ENCODE data around the gene ESYT2. TPM values are rescaled to one million over a fixed set of nuclear protein-coding genes. Genes with fewer than 3 reads are reported as not detected.

Gene ESYT2
- total and polyA plus RNA-seq, 4 donors = 16.4 to 83.0 (median 58.0) TPM

DNA sequence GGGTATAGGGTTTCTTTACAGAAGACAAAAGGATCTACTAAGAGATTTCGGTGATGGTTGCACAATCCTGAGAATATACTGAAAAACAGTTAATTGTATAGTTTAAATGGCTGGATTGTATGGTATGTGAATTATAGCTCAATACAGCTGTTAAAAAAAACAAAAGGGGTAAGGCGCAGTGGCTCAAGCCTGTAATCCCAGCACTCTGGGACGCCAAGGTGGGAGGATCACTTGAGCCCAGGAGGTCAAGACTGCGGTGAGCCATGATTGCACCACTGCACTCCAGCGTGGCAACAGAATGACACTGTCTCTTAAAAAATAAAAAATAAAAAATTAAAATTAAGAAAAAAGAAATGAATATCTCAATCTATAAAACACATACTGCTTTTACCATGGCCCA, 18.5 kb downstream of the ESYT2 start:
- no peak overlapping the region for H3K4me3 ChIP-seq
- TF ChIP-seq, protein P1, sequence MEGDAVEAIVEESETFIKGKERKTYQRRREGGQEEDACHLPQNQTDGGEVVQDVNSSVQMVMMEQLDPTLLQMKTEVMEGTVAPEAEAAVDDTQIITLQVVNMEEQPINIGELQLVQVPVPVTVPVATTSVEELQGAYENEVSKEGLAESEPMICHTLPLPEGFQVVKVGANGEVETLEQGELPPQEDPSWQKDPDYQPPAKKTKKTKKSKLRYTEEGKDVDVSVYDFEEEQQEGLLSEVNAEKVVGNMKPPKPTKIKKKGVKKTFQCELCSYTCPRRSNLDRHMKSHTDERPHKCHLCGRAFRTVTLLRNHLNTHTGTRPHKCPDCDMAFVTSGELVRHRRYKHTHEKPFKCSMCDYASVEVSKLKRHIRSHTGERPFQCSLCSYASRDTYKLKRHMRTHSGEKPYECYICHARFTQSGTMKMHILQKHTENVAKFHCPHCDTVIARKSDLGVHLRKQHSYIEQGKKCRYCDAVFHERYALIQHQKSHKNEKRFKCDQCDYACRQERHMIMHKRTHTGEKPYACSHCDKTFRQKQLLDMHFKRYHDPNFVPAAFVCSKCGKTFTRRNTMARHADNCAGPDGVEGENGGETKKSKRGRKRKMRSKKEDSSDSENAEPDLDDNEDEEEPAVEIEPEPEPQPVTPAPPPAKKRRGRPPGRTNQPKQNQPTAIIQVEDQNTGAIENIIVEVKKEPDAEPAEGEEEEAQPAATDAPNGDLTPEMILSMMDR (IDR thresholded peaks at IDR 0.05; ENCODE audit: control extremely low read depth, extremely low read depth) = no peak
- peaks cover 0 to 3% (median 1%) of the 10 kb centered on the region in 4 donors for H3K36me3 ChIP-seq (ENCODE audit: control insufficient read depth in 4 of 4, insufficient read depth in 4 of 4, low read length in 4 of 4)
- 72 to 75% methylated on average over 5 of the region's 5 CpGs for WGBS, 2 donors
- no peaks in the 10 kb centered on the region for H3K27me3 ChIP-seq (ENCODE audit: control insufficient read depth in 3 of 3, insufficient read depth in 3 of 3, low read length in 2 of 3)
- DNase-seq = no peak
- no peak for ATAC-seq (ENCODE audit: insufficient read depth, low FRiP score)
- H3K9ac ChIP-seq (ENCODE audit: insufficient read depth in 1 of 2, low read length in 2 of 2) = no peak overlapping the region
- H3K9me3 ChIP-seq (ENCODE audit: control insufficient read depth in 4 of 4, insufficient read depth in 3 of 4, low read length in 3 of 4) = no peaks in the 10 kb centered on the region
- H3K4me1 ChIP-seq (ENCODE audit: control insufficient read depth in 5 of 5, insufficient read depth in 5 of 5, low read length in 5 of 5) = peaks cover 0 to 27% (median 11%) of the 10 kb centered on the region in 5 donors
- no peak overlapping the region for H3K27ac ChIP-seq (ENCODE audit: low read depth in 1 of 2, low read length in 1 of 2)

GRCh38 chr7:158809596-158809995, 19.7 kb downstream of the ESYT2 start:
- Histone ChIP-seq H3K27me3 (ENCODE audit: control insufficient read depth in 3 of 3, insufficient read depth in 3 of 3, low read length in 2 of 3) (no peaks in the 10 kb centered on the region), H3K27ac (ENCODE audit: low read depth in 1 of 2, low read length in 1 of 2) (no peak overlapping the region), H3K36me3 (ENCODE audit: control insufficient read depth in 4 of 4, insufficient read depth in 4 of 4, low read length in 4 of 4) (peaks cover 0 to 5% (median 1%) of the 10 kb centered on the region in 4 donors), H3K9me3 (ENCODE audit: control insufficient read depth in 4 of 4, insufficient read depth in 3 of 4, low read length in 3 of 4) (no peaks in the 10 kb centered on the region), H3K4me3 (no peak overlapping the region), H3K4me1 (ENCODE audit: control insufficient read depth in 5 of 5, insufficient read depth in 5 of 5, low read length in 5 of 5) (peaks cover 0 to 16% (median 1%) of the 10 kb centered on the region in 5 donors), H3K9ac (ENCODE audit: insufficient read depth in 1 of 2, low read length in 2 of 2) (no peak overlapping the region)
- TF ChIP-seq, protein P1 (IDR thresholded peaks at IDR 0.05; ENCODE audit: control extremely low read depth, extremely low read depth) = no peak
- 81 to 89% methylated on average over 1 of the region's 1 CpG for WGBS, 2 donors
- ATAC-seq (ENCODE audit: insufficient read depth, low FRiP score) = no peak
- DNase-seq = no peak

DNA sequence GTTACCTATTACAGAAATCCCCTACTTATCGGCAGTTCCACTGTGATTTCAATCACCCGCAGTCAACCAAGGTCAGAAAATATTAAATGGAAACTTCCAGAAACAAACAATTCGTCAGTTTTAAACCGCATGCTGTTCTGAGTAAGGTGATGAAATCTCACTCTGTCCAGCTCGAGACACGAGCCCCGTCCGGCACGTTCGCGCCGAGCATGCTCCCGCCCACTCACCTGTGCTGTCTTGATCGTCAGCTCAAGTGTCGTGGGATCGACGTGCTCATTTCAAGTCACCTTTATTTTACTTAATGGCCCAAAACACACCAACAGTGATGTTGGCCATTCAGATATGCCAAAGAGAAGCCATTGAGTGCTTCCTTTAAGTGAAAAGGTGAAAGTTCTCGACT, 21.2 kb downstream of the ESYT2 start:
- H3K4me1 ChIP-seq (ENCODE audit: control insufficient read depth in 5 of 5, insufficient read depth in 5 of 5, low read length in 5 of 5) = peaks cover 0 to 14% (median 1%) of the 10 kb centered on the region in 5 donors
- DNase-seq = no peak
- no peak overlapping the region for H3K27ac ChIP-seq (ENCODE audit: low read depth in 1 of 2, low read length in 1 of 2)
- no peak overlapping the region for H3K4me3 ChIP-seq
- no peak overlapping the region for H3K9ac ChIP-seq (ENCODE audit: insufficient read depth in 1 of 2, low read length in 2 of 2)
- H3K9me3 ChIP-seq (ENCODE audit: control insufficient read depth in 4 of 4, insufficient read depth in 3 of 4, low read length in 3 of 4) = no peaks in the 10 kb centered on the region
- 97 to 98% methylated on average over 18 of the region's 18 CpGs for WGBS, 2 donors
- TF ChIP-seq, protein P1 (IDR thresholded peaks at IDR 0.05; ENCODE audit: control extremely low read depth, extremely low read depth) = no peak
- H3K27me3 ChIP-seq (ENCODE audit: control insufficient read depth in 3 of 3, insufficient read depth in 3 of 3, low read length in 2 of 3) = no peaks in the 10 kb centered on the region
- no peak for ATAC-seq (ENCODE audit: insufficient read depth, low FRiP score)
- H3K36me3 ChIP-seq (ENCODE audit: control insufficient read depth in 4 of 4, insufficient read depth in 4 of 4, low read length in 4 of 4) = peaks cover 0 to 8% (median 1%) of the 10 kb centered on the region in 4 donors

DNA sequence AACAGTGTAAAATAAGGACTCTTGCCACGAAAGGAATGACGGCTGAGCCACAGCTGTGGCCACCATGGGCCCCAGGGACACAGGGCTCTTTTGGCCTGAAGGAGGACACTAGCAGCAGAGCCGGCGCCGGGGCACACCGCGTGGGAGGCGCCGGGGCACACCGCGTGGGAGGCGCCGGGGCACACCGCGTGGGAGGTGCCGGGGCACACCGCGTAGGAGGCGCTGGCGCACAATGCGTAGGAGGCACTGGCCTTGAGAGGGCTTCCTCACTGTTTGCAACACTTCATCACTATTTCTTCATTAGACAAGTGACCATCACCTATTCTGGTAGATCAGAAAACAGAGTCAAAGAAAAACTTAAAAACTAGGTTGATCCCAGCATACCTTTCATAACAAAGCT, 23.4 kb downstream of the ESYT2 start:
- H3K9me3 ChIP-seq (ENCODE audit: control insufficient read depth in 4 of 4, insufficient read depth in 3 of 4, low read length in 3 of 4) = no peaks in the 10 kb centered on the region
- H3K4me3 ChIP-seq = no peak overlapping the region
- H3K9ac ChIP-seq (ENCODE audit: insufficient read depth in 1 of 2, low read length in 2 of 2) = no peak overlapping the region
- H3K27ac ChIP-seq (ENCODE audit: low read depth in 1 of 2, low read length in 1 of 2) = no peak overlapping the region
- TF ChIP-seq, protein P1 (IDR thresholded peaks at IDR 0.05; ENCODE audit: control extremely low read depth, extremely low read depth) = no peak
- DNase-seq (no peak), ATAC-seq (ENCODE audit: insufficient read depth, low FRiP score) (no peak)
- WGBS, 2 donors = 81 to 83% methylated on average over 21 of the region's 21 CpGs
- peaks cover 0 to 4% (median 2%) of the 10 kb centered on the region in 5 donors for H3K4me1 ChIP-seq (ENCODE audit: control insufficient read depth in 5 of 5, insufficient read depth in 5 of 5, low read length in 5 of 5)
- H3K27me3 ChIP-seq (ENCODE audit: control insufficient read depth in 3 of 3, insufficient read depth in 3 of 3, low read length in 2 of 3) = no peaks in the 10 kb centered on the region
- H3K36me3 ChIP-seq (ENCODE audit: control insufficient read depth in 4 of 4, insufficient read depth in 4 of 4, low read length in 4 of 4) = peaks cover 0 to 8% (median 1%) of the 10 kb centered on the region in 4 donors

Measured in lung (tissue), 12 donors.